Breast epithelium (tissue), 4 donors: Measurements from ENCODE around the gene ZNF668. TPM values are rescaled to one million over a fixed set of nuclear protein-coding genes. Genes with fewer than 3 reads are reported as not detected.
A peak's percentile ranks its signal among the peaks of the same experiment; 100 is the strongest.

ENCODE experiments used
- DNase-seq, 2 donors: peaks; one replicate each; pipeline ENCODE4 v3.0.0-alpha.2; 2019; ENCODE audit warnings: low spot score in 2 of 2
- H3K27ac ChIP-seq, 2 donors: fragments of 200-600 bp; sonication (generic) in 1 of 2; one replicate each; pipeline ENCODE4 v1.5.1; 2016 to 2019; ENCODE audit warnings: mild to moderate bottlenecking in 1 of 2
- H3K27me3 ChIP-seq, 2 donors: fragments of 200-600 bp; sonication (generic) in 1 of 2; one replicate each; pipeline versions ENCODE4 v1.5.1 to v1.6.0; 2017 to 2019; ENCODE audit warnings: control low read depth in 1 of 2, mild to moderate bottlenecking in 1 of 2
- H3K36me3 ChIP-seq: fragments of 200-600 bp; one replicate; pipeline ENCODE4 v1.5.1; 2019
- H3K4me1 ChIP-seq, 2 donors: fragments of 200-600 bp; sonication (generic); one replicate each; pipeline ENCODE4 v1.5.1; 2016 to 2019; ENCODE audit warnings: control low read depth in 1 of 2
- H3K4me3 ChIP-seq, 3 donors: fragments of 200-600 bp; sonication (generic); 1 replicate in 2 of 3; 2 replicates in 1 of 3; pipeline ENCODE4 v1.5.1; 2016 to 2019; ENCODE audit warnings: mild to moderate bottlenecking in 3 of 3, moderate library complexity in 2 of 3
- H3K9me3 ChIP-seq, 2 donors: fragments of 200-600 bp; sonication (generic) in 1 of 2; one replicate each; pipeline ENCODE4 v1.5.1; 2016 to 2019; ENCODE audit warnings: control low read depth in 1 of 2
- POLR2A ChIP-seq: fragments of 450-650 bp; IDR thresholded peaks from one replicate; pipeline ENCODE4 v1.6.1; 2016; ENCODE audit warnings: antibody characterized with exemption, mild to moderate bottlenecking, moderate library complexity
- POLR2AphosphoS5 ChIP-seq, 3 donors: sonication (generic); formaldehyde crosslinking; IDR thresholded peaks; one replicate each; pipeline ENCODE4 v1.6.1; 2017; ENCODE audit warnings: antibody characterized with exemption in 3 of 3
- intact Hi-C: fragments of 100-400 bp; cut with DNase I; formaldehyde crosslinking; loops from one replicate; pipeline ENCODE4 v1.15.1; 2023; ENCODE audit warnings: low total_unique reads
- total RNA-seq, 3 donors: library from RNA; depleted of rRNA; stranded (reverse); fragments of >200 nt; gene quantifications; one replicate each; pipeline ENCODE4 v1.1.0, GENCODE V29; 2016
- TF ChIP-seq, protein P1 (sequence below), 3 donors: fragments of 450-650 bp; IDR thresholded peaks; one replicate each; pipeline ENCODE4 v1.5.1; 2016 to 2017; ENCODE audit warnings: antibody characterized with exemption in 3 of 3, mild to moderate bottlenecking in 3 of 3, moderate library complexity in 3 of 3

The ZNF668 gene
- total RNA-seq, 3 donors from 2014 or later = 6.7 to 8.9 (median 8.8) TPM

DNA sequence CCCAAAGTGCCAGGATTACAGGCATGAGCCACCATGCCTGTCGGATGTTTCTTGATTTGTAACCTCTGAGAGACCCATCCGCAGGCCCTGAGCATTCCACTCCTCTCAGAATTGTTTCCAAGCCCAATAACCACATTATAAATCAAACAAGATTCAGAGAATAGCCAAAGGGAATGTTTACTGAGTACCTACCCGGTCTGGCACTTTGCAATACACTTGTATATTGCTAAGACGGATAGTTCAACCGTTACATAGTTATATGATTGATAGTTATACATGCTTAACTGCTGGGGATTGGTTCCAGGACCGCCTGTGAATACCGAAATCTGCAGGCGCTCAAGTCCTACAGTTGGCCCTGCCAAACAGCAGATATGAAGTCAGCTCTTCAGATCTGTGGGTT lies 40.4 kb upstream of the ZNF668 start:
- H3K27ac ChIP-seq = peak overlapping the region; percentile 52 to 72
- no peak overlapping the region for H3K4me3 ChIP-seq
- intact Hi-C loops = no loop called here
- H3K9me3 ChIP-seq = no peaks in the 10 kb centered on the region
- TF ChIP-seq POLR2AphosphoS5 (IDR thresholded peaks at IDR 0.05) (no peak), POLR2A (no peak)
- TF ChIP-seq, protein P1, sequence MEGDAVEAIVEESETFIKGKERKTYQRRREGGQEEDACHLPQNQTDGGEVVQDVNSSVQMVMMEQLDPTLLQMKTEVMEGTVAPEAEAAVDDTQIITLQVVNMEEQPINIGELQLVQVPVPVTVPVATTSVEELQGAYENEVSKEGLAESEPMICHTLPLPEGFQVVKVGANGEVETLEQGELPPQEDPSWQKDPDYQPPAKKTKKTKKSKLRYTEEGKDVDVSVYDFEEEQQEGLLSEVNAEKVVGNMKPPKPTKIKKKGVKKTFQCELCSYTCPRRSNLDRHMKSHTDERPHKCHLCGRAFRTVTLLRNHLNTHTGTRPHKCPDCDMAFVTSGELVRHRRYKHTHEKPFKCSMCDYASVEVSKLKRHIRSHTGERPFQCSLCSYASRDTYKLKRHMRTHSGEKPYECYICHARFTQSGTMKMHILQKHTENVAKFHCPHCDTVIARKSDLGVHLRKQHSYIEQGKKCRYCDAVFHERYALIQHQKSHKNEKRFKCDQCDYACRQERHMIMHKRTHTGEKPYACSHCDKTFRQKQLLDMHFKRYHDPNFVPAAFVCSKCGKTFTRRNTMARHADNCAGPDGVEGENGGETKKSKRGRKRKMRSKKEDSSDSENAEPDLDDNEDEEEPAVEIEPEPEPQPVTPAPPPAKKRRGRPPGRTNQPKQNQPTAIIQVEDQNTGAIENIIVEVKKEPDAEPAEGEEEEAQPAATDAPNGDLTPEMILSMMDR (IDR thresholded peaks at IDR 0.05) = no peak
- peaks cover 4% of the 10 kb centered on the region for H3K36me3 ChIP-seq
- peaks cover 0 to 5% of the 10 kb centered on the region in 2 donors for H3K4me1 ChIP-seq
- no peak for DNase-seq
- no peaks in the 10 kb centered on the region for H3K27me3 ChIP-seq

DNA sequence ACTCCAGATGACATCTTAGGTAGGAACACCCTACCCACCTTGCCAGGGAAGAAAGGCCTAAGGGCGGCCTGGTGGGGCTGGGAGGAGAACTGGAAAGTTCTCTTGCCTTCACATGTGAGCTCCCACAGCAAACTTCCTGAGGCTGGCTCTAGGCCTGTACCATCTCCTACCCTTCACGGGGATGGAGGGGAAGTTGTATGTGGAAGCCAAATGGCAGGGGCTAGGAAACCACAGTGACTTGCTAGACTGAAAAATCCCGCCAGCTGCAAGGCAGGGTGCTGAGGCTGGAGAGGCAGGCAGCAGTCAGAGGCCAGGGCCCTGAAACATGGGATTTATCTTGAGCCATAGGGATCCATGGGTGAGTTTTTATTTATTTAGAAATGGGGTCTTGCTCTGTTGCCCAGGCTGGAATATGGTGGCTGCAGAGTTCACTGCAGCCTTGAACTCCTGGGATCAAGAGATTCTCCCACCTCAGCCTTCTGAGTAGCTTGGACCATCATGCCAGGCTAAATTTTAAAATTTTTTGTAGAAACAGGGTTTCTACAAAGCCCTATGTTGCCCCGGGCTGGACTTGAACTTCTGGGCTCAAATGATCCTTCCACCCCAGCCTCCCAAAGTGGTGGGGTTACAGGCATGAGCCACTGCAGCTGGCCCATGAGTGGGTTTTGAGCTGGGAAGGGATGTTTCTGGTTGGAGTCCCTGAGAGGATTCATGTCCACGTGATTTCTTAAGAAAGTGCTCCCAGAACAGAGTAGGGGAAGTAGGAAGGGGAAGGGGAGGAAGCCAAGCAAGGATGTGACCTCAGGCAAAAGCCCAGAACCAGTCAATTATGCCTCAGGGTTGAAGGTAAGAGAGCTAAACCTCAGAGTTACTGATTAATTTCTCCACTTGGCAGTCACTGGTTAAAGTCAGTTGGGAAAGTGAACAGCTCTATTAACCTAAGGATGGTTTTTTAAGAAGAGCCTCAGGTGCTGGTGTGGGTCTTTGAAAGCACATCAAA lies 39.4 kb upstream of the ZNF668 start:
- intact Hi-C loops = no loop called here
- Histone ChIP-seq H3K27ac (peak overlapping the region; percentile 52 to 72), H3K36me3 (peaks cover 4% of the 10 kb centered on the region), H3K9me3 (no peaks in the 10 kb centered on the region), H3K4me1 (no peaks in the 10 kb centered on the region), H3K27me3 (no peaks in the 10 kb centered on the region), H3K4me3 (no peak overlapping the region)
- no peak for DNase-seq
- TF ChIP-seq POLR2AphosphoS5 (IDR thresholded peaks at IDR 0.05) = no peak
- TF ChIP-seq POLR2A = no peak
- TF ChIP-seq, protein P1 (IDR thresholded peaks at IDR 0.05) = no peak

DNA sequence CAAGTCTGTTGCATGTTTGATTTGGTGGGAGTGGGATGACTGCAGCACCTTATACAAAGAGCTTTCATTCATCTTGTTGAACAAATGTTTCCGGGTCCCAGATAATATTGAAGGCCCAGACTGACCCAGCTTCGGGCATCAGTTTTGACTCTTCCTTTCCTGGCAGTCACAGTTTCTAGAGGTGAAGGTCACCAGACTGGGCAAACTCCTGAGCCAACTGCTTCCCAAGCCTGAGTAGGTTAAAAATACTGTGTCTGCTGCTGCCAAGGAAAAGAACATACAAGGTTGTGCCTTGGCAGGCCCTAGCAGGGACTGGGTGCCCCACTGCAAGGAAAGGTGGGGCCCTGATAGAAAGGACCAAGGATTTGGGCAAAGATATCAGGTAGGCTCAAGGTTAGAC lies 38.7 kb upstream of the ZNF668 start:
- Histone ChIP-seq H3K4me3 (no peak overlapping the region), H3K9me3 (no peaks in the 10 kb centered on the region), H3K27me3 (no peaks in the 10 kb centered on the region), H3K36me3 (peaks cover 4% of the 10 kb centered on the region), H3K27ac (peak overlapping the region; percentile 52 to 72), H3K4me1 (no peaks in the 10 kb centered on the region)
- DNase-seq = no peak
- intact Hi-C loops = no loop called here
- TF ChIP-seq, protein P1 (IDR thresholded peaks at IDR 0.05) = no peak
- no peak for TF ChIP-seq POLR2AphosphoS5 (IDR thresholded peaks at IDR 0.05)

DNA sequence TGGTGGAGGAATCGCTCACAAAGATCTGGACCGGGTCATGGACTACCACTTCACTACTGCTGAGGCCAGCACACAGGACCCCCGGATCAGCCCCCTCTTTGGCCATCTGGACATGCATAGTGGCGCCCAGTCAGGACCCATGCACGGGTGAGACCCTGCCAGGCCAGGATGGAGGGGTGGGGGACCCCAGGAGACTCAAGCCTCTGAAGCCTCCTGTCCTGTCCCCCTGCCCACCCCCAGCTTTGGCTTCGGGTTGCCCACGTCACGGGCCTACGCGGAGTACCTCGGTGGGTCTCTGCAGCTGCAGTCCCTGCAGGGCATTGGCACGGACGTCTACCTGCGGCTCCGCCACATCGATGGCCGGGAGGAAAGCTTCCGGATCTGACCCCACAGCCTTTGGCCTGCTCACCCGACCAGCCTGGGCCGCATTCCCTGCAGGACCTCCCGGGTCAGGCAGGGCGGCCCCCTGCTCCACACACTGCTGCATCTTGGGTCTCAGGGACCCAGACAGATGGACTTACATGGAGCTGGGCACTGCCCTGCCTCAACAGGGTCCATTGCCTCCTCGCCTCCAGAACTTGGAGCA lies 37.9 kb upstream of the ZNF668 start:
- no peak overlapping the region for H3K4me3 ChIP-seq
- H3K36me3 ChIP-seq = peaks cover 4% of the 10 kb centered on the region
- H3K27ac ChIP-seq = peak overlapping the region in 1 of 2 donors; percentile 72
- intact Hi-C loops = no loop called here
- DNase-seq = no peak
- no peak for TF ChIP-seq POLR2AphosphoS5 (IDR thresholded peaks at IDR 0.05)
- no peak for TF ChIP-seq POLR2A
- TF ChIP-seq, protein P1 (IDR thresholded peaks at IDR 0.05) = no peak
- H3K27me3 ChIP-seq = no peaks in the 10 kb centered on the region
- no peaks in the 10 kb centered on the region for H3K4me1 ChIP-seq
- no peaks in the 10 kb centered on the region for H3K9me3 ChIP-seq
